Loucy (cell line): ENCODE data around the gene ARSG.

Experiments
- H2AFZ ChIP-seq: fragments of 200-600 bp; sonication (generic); 2 replicates; pipeline ENCODE4 v1.6.0; 2016; ENCODE audit warnings: antibody characterized with exemption, mild to moderate bottlenecking, low read length, moderate library complexity
- H3F3A ChIP-seq: fragments of 200-600 bp; 2 replicates; pipeline ENCODE4 v1.6.0; 2016; ENCODE audit warnings: antibody characterized with exemption, low read depth, mild to moderate bottlenecking
- H3K27me3 ChIP-seq: fragments of 200-600 bp; sonication (generic); 2 replicates; pipeline ENCODE4 v1.6.1; 2014; ENCODE audit warnings: low read length, mild to moderate bottlenecking; ENCODE audit not compliant: insufficient read depth, poor library complexity, severe bottlenecking
- H3K36me3 ChIP-seq: fragments of 200-600 bp; sonication (generic); 2 replicates; pipeline ENCODE4 v1.6.1; 2016; ENCODE audit warnings: low read length; ENCODE audit not compliant: insufficient read depth
- H3K4me1 ChIP-seq: fragments of 200-600 bp; sonication (generic); 2 replicates; pipeline ENCODE4 v1.5.1; 2014; ENCODE audit warnings: low read length, mild to moderate bottlenecking; ENCODE audit not compliant: insufficient read depth, poor library complexity, severe bottlenecking
- H3K4me2 ChIP-seq: fragments of 200-600 bp; sonication (generic); 2 replicates; pipeline ENCODE4 v1.6.0; 2014; ENCODE audit warnings: antibody characterized with exemption, low read length, low read depth, mild to moderate bottlenecking; ENCODE audit not compliant: poor library complexity, severe bottlenecking
- H3K4me3 ChIP-seq: fragments of 200-600 bp; sonication (generic); 2 replicates; pipeline ENCODE4 v1.5.1; 2014; ENCODE audit warnings: low read length, mild to moderate bottlenecking, mixed read lengths; ENCODE audit not compliant: poor library complexity, severe bottlenecking
- H3K79me2 ChIP-seq: fragments of 200-600 bp; sonication (generic); 2 replicates; pipeline ENCODE4 v1.6.1; 2014; ENCODE audit warnings: low read length; ENCODE audit not compliant: insufficient read depth
- H3K9ac ChIP-seq: fragments of 200-600 bp; sonication (generic); 2 replicates; pipeline ENCODE4 v1.6.0; 2014; ENCODE audit warnings: mild to moderate bottlenecking, low read depth, low read length, moderate library complexity; ENCODE audit not compliant: poor library complexity, severe bottlenecking
- H3K9me2 ChIP-seq: fragments of 200-600 bp; sonication (generic); replicated peaks from 2 replicates; pipeline ENCODE4 v1.6.1; 2016; ENCODE audit warnings: low read depth, low read length, mixed read lengths
- H3K9me3 ChIP-seq: fragments of 200-600 bp; sonication (generic); 2 replicates; pipeline ENCODE4 v1.6.1; 2014; ENCODE audit warnings: mild to moderate bottlenecking, antibody characterized with exemption, low read length, low read depth; ENCODE audit not compliant: insufficient read depth
- H4K20me1 ChIP-seq: fragments of 200-600 bp; sonication (generic); 2 replicates; pipeline ENCODE4 v1.6.0; 2014; ENCODE audit warnings: antibody characterized with exemption, low read length, mild to moderate bottlenecking; ENCODE audit not compliant: insufficient read depth, poor library complexity, severe bottlenecking
- EZH2phosphoT487 ChIP-seq: fragments of 200-600 bp; IDR thresholded peaks from 2 replicates; pipeline ENCODE4 v1.6.1; 2018; ENCODE audit warnings: antibody characterized with exemption, mild to moderate bottlenecking, moderate library complexity, borderline replicate concordance
- TF ChIP-seq, protein P1 (sequence below): fragments of 200-600 bp; sonication (generic); conservative IDR thresholded peaks from 2 replicates; pipeline ENCODE4 v1.5.1; 2014; ENCODE audit warnings: mild to moderate bottlenecking, antibody characterized with exemption, low read length

Gene ARSG

GRCh38 chr17:68291836-68292688 is 767 bp downstream of the ARSG start:
- Histone ChIP-seq H3K4me2 (peak overlapping the region; percentile 76), H3F3A (peaks cover 5% of the 10 kb centered on the region; the same call in 1 of the 2 replicates), H3K79me2 (0 out of 2 replicates have a peak, but pooled peaks cover 3% of the 10 kb centered on the region), H3K4me1 (peaks cover 35% of the 10 kb centered on the region), H2AFZ (peak overlapping the region; percentile 51), H3K36me3 (no peaks in the 10 kb centered on the region), H3K9ac (peak overlapping the region; percentile 69), H3K27me3 (no peaks in the 10 kb centered on the region), H3K4me3 (peak overlapping the region; percentile 75), H4K20me1 (no peaks in the 10 kb centered on the region), H3K9me3 (no peaks in the 10 kb centered on the region), H3K9me2 (no peaks in the 10 kb centered on the region)
- TF ChIP-seq EZH2phosphoT487 = no peak
- TF ChIP-seq, protein P1, sequence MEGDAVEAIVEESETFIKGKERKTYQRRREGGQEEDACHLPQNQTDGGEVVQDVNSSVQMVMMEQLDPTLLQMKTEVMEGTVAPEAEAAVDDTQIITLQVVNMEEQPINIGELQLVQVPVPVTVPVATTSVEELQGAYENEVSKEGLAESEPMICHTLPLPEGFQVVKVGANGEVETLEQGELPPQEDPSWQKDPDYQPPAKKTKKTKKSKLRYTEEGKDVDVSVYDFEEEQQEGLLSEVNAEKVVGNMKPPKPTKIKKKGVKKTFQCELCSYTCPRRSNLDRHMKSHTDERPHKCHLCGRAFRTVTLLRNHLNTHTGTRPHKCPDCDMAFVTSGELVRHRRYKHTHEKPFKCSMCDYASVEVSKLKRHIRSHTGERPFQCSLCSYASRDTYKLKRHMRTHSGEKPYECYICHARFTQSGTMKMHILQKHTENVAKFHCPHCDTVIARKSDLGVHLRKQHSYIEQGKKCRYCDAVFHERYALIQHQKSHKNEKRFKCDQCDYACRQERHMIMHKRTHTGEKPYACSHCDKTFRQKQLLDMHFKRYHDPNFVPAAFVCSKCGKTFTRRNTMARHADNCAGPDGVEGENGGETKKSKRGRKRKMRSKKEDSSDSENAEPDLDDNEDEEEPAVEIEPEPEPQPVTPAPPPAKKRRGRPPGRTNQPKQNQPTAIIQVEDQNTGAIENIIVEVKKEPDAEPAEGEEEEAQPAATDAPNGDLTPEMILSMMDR = peak; percentile 54

DNA sequence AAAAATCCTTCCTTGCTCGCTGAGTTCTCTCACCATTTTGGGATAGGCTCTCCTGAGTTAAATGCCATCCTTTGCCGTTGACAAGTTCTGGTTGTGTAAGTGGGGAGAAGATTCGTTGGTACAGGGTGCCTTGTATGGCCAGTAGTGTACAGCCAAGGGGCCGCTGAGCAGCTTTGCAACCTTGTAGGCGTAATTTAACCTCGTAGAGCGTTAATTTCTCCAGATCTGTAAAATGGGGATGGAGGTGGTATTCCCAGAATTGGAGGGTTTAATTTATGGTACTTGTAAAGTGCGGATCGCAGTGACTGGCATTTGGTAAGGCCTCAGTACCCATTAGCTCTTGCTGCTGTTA is 1.4 kb downstream of the ARSG start:
- Histone ChIP-seq H3K4me2 (peak overlapping the region; percentile 76), H3K36me3 (no peaks in the 10 kb centered on the region), H3K9ac (peak overlapping the region; percentile 69), H3K4me1 (peaks cover 38% of the 10 kb centered on the region), H4K20me1 (no peaks in the 10 kb centered on the region), H3K27me3 (no peaks in the 10 kb centered on the region), H3K9me2 (no peaks in the 10 kb centered on the region), H2AFZ (0 out of 2 replicates have a peak overlapping the region, but pooled peaks have one; percentile 51), H3F3A (peaks cover 1% of the 10 kb centered on the region; the same call in 1 of the 2 replicates), H3K4me3 (peak overlapping the region; percentile 75), H3K9me3 (no peaks in the 10 kb centered on the region), H3K79me2 (0 out of 2 replicates have a peak, but pooled peaks cover 3% of the 10 kb centered on the region)
- TF ChIP-seq, protein P1 = no peak
- TF ChIP-seq EZH2phosphoT487 = no peak

DNA sequence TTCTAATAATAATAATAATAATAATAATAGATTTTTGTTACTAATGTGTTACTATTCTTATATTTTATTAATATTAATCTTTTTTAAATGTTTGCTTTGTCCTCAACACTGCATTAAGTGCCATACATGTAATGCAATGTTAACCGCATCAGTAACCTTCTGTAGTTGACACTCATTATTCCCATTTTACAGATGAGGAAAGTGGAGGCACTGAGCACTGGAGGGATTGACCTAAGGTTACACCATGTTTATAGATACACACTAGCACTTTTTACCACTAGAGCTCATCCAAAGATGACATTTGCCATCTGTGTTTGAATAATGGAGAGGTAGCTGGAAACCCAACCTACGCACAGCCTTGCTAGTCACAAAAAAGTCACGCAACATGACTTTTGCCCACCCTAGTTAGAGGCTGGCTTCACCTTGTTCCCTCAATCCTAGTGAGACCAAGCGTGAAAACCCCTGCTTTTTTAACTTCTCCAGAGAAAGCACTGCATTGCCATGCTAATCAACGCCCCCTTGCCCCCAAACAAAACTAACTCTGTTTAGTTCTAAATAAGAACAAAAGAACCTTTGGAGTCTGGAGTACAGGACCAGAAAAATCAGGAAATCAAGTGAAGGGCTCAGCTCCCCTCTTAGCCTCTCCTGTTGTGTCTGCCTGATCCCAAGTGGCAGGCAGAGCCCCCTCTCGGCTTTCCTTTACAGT is 2.3 kb downstream of the ARSG start:
- H3K9me3 ChIP-seq = no peaks in the 10 kb centered on the region
- no peaks in the 10 kb centered on the region for H3F3A ChIP-seq
- H3K4me2 ChIP-seq = no peak overlapping the region
- H3K79me2 ChIP-seq = 0 out of 2 replicates have a peak, but pooled peaks cover 3% of the 10 kb centered on the region
- H2AFZ ChIP-seq = no peak overlapping the region
- no peaks in the 10 kb centered on the region for H3K36me3 ChIP-seq
- H3K4me3 ChIP-seq = no peak overlapping the region
- H4K20me1 ChIP-seq = no peaks in the 10 kb centered on the region
- no peak overlapping the region for H3K9ac ChIP-seq
- peaks cover 37% of the 10 kb centered on the region for H3K4me1 ChIP-seq
- H3K27me3 ChIP-seq = no peaks in the 10 kb centered on the region
- no peak for TF ChIP-seq EZH2phosphoT487
- TF ChIP-seq, protein P1 = no peak
- no peaks in the 10 kb centered on the region for H3K9me2 ChIP-seq
